Kidney epithelial cell (primary cell): ENCODE results near the gene ZFPL1. TPM values are rescaled to one million over a fixed set of nuclear protein-coding genes. Genes with fewer than 3 reads are reported as not detected.

ENCODE experiments used
- DNase-seq: peaks from one replicate; pipeline ENCODE4 v3.0.0-alpha.2; 2010; ENCODE audit warnings: low read depth
- H3K27me3 ChIP-seq: 2 replicates; pipeline ENCODE4 v1.6.0; 2011; ENCODE audit warnings: low read length; ENCODE audit not compliant: control insufficient read depth, insufficient read depth
- H3K36me3 ChIP-seq: 2 replicates; pipeline ENCODE4 v1.5.1; 2011; ENCODE audit warnings: low read length; ENCODE audit not compliant: control insufficient read depth, insufficient read depth
- H3K4me3 ChIP-seq: 2 replicates; pipeline ENCODE4 v1.5.1; 2011; ENCODE audit warnings: low read depth, mild to moderate bottlenecking, control low read depth, low read length
- total RNA-seq: library from RNA; depleted of rRNA; stranded (reverse); fragments of >200 nt; gene quantifications from 2 replicates; pipeline ENCODE4 v1.2.3, GENCODE V29; 2015
- TF ChIP-seq, protein P1 (sequence below): IDR thresholded peaks from 2 replicates; pipeline ENCODE4 v1.5.1; 2011; ENCODE audit warnings: mild to moderate bottlenecking, moderate library complexity, low read length, control low read depth, inconsistent platforms; ENCODE audit not compliant: insufficient read depth, poor library complexity, severe bottlenecking

Gene ZFPL1
- total RNA-seq, 1 donor from 2014 or later = 49.8 TPM

DNA sequence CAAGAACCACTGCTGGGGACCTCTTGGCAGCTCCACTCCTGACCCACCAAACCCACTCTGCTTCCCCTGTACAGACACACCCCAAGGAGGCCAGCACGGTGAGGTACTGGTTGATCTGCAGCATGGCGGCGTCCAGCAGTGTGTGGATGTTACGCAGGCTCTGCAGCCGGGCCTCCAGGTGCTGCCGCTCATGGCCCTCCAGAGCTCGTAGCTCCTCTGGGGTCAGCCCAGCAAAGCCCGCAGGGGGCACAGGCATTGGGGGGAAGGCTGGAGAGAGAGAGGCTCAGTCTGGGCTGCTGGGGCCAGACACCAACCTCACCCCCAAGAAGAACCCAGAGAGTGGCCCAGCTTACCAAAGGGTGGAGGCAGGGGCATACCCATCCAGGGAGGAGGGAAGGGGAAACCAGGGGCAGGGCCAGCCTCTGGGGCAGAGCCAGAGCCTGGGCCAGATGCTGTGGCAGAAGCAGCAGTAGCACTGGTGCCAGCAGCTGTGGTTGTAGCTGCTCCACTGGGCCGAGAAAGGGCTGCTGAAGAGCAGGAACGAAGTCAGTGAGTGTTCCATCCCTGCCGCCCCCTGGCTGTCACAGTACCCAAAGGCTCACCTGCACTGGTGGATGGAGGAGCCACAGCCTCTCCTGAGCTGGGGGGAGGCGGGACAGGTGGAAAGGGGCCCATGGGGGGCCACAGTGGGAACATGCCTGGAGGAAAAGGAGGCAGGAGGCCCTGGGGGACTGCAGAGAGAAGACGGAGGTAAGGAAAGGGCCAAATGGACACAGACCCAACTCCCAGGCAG is 45.8 kb downstream of the ZFPL1 start:
- peaks cover 5% of the 10 kb centered on the region for H3K36me3 ChIP-seq

DNA sequence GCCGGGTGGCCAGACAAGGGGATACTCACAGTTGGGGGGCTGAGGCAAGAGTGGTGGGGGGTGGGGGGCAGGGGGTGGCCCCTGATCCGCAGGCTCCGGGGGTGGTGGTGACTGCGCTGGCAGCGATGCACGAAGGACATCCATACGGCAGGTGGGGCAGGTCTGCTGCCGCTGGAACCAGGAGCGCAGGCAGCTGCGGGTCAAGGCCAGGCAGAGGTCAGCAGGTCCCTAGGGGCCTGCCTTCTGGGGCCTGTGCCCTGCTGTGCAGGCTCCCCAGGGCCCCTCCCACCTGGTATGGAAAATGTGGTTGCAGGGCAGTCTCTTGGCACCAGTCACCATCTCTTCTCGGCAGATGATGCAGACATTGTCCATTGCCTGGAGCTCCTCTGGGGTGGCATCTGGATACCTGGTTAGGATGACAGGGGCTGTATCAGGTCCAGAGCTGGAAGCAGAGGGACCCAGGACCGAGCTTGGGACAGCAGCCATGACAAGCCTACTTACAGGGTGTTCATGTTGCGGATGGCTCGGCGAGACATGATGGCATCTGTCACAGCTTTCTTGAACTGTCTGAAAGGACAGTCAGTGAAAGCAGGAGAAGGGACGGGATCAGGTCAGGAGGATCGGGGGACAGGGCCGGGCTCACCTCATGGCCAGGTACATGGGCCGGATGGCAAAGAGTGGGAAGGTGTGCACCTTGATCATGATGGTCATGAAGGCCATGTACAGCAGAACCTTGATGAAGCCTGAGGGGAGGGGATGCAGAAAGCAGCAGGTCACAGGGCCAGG is 46.8 kb downstream of the ZFPL1 start:
- Histone ChIP-seq H3K27me3 (no peaks in the 10 kb centered on the region), H3K36me3 (peaks cover 5% of the 10 kb centered on the region), H3K4me3 (no peak overlapping the region)
- no peak for DNase-seq
- TF ChIP-seq, protein P1, sequence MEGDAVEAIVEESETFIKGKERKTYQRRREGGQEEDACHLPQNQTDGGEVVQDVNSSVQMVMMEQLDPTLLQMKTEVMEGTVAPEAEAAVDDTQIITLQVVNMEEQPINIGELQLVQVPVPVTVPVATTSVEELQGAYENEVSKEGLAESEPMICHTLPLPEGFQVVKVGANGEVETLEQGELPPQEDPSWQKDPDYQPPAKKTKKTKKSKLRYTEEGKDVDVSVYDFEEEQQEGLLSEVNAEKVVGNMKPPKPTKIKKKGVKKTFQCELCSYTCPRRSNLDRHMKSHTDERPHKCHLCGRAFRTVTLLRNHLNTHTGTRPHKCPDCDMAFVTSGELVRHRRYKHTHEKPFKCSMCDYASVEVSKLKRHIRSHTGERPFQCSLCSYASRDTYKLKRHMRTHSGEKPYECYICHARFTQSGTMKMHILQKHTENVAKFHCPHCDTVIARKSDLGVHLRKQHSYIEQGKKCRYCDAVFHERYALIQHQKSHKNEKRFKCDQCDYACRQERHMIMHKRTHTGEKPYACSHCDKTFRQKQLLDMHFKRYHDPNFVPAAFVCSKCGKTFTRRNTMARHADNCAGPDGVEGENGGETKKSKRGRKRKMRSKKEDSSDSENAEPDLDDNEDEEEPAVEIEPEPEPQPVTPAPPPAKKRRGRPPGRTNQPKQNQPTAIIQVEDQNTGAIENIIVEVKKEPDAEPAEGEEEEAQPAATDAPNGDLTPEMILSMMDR = no peak

More for the DNA sequence above, 45.8 kb downstream of the ZFPL1 start:
- DNase-seq = no peak
- no peak overlapping the region for H3K4me3 ChIP-seq
- H3K27me3 ChIP-seq = no peaks in the 10 kb centered on the region
- TF ChIP-seq, protein P1 = no peak

DNA sequence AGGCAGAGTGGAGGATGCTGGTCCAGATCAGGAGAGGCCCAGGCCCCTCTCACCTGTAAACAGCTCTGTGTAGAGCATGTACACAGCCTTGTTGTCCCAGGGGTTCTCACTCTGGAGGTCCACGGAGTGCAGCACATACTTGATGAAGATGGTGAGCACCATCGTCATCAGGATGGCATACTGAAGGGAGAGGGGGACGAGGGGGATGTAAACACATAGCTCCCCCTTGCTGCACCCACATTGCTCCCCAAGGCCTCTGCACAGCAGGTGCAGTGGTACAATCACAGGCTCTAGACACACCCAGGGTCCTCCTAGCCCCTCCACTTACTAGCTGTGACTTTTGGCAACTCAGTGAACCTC is 47.4 kb downstream of the ZFPL1 start:
- H3K4me3 ChIP-seq = no peak overlapping the region
- TF ChIP-seq, protein P1 = no peak
- no peak for DNase-seq
- H3K36me3 ChIP-seq = peaks cover 5% of the 10 kb centered on the region
- no peaks in the 10 kb centered on the region for H3K27me3 ChIP-seq

DNA sequence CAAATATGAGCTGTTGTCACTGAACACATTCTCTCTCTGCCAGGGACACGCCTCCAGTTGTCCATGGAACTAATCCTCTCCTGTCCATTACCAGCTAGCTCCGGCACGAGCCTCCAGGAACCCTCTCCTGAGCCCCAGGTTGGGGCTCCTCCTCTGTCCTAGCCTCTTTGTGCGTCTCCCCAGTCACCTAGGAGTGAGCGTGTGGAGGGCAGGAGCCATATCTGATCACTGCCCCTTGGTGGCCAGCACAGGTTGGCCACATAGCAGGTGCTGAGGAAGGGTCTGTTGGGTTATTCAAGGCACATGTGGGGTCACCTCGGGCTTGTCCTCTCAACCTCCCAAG is 47.8 kb downstream of the ZFPL1 start:
- H3K4me3 ChIP-seq = no peak overlapping the region
- no peaks in the 10 kb centered on the region for H3K27me3 ChIP-seq
- DNase-seq = no peak
- H3K36me3 ChIP-seq = peaks cover 4% of the 10 kb centered on the region
- TF ChIP-seq, protein P1 = no peak

DNA sequence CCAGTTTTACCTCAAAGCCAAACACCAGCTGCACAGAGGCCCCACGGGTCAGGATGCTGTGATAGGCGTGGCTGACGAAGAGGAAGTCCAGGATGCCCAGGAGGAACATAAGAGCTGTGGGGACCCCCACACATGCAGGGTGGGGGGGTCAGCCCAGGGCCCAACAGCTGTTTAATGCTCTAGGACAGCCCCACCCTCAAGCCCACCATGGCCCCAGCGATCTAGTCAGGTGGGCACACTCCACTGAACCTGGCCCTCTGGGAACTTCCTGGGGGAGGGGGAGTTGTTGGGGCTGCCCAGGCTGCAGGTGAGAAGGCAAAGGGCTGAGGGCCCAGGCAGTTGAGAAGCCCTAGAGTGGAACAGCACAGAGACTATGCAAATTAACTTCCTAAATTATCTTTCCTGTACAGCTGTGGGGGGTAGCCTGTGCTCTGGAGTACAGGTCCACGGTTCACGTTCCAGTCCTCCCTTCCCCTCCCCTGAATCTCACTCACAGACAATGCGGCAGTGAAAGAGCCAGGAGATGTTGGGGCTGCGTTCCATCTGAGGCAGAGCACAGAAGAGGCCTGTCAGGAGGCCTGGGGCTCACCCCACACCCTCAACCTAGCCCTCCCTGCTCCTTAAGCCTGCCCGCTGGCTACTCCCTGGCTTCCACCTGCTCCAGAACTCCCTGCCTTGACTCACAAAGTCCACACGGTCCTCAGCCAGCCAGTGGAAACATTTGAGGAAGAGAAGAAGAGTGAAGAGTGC is 48.4 kb downstream of the ZFPL1 start:
- no peak overlapping the region for H3K4me3 ChIP-seq
- H3K27me3 ChIP-seq = no peaks in the 10 kb centered on the region
- no peak for DNase-seq
- peaks cover 4% of the 10 kb centered on the region for H3K36me3 ChIP-seq
- TF ChIP-seq, protein P1 = no peak
